ENCODE results near the gene KCNE4.

Gene KCNE4

GRCh38 chr2:223012291-223012690 is 39.7 kb upstream of the KCNE4 start:
- no peak for TF ChIP-seq CTCF (IDR thresholded peaks at IDR 0.05; ENCODE audit: low read depth, low read length, missing control alignments)
- no peak for DNase-seq (ENCODE audit: low read depth)
- no peak overlapping the region for H3K4me3 ChIP-seq (ENCODE audit: low read depth, low read length)

- H3K4me3 ChIP-seq (ENCODE audit: low read depth, low read length), result no peak overlapping the region
- no peak for DNase-seq (ENCODE audit: low read depth)
- no peak for TF ChIP-seq CTCF (IDR thresholded peaks at IDR 0.05; ENCODE audit: low read depth, low read length, missing control alignments)
These were observed 32.5 kb upstream of the KCNE4 start for GRCh38 chr2:223019390-223019930.

- no peak for DNase-seq (ENCODE audit: low read depth)
- H3K4me3 ChIP-seq (ENCODE audit: low read depth, low read length), result no peak overlapping the region
- TF ChIP-seq CTCF (IDR thresholded peaks at IDR 0.05; ENCODE audit: low read depth, low read length, missing control alignments), result peak; percentile 12
These were observed 31.8 kb upstream of the KCNE4 start for GRCh38 chr2:223019987-223020717.

GRCh38 chr2:223020971-223021675 is 30.9 kb upstream of the KCNE4 start:
- TF ChIP-seq CTCF (IDR thresholded peaks at IDR 0.05; ENCODE audit: low read depth, low read length, missing control alignments), result no peak
- DNase-seq (ENCODE audit: low read depth), result no peak
- H3K4me3 ChIP-seq (ENCODE audit: low read depth, low read length), result no peak overlapping the region

GRCh38 chr2:223026357-223027110 is 25.5 kb upstream of the KCNE4 start:
- H3K4me3 ChIP-seq (ENCODE audit: low read depth, low read length), result no peak overlapping the region
- TF ChIP-seq CTCF (IDR thresholded peaks at IDR 0.05; ENCODE audit: low read depth, low read length, missing control alignments), result no peak
- no peak for DNase-seq (ENCODE audit: low read depth)

- TF ChIP-seq CTCF (IDR thresholded peaks at IDR 0.05; ENCODE audit: low read depth, low read length, missing control alignments), result no peak
- DNase-seq (ENCODE audit: low read depth), result no peak
These were observed 24.5 kb upstream of the KCNE4 start for GRCh38 chr2:223027442-223027841.

More at GRCh38 chr2:223027442-223027841, 24.5 kb upstream of the KCNE4 start:
- H3K4me3 ChIP-seq (ENCODE audit: low read depth, low read length), result no peak overlapping the region

Data from GM12864 (cell line).